Measurements from ENCODE around the gene RBM10. TPM values are rescaled to one million over a fixed set of nuclear protein-coding genes. Genes with fewer than 3 reads are reported as not detected.

The RBM10 gene
- total RNA-seq, 5 donors from 2014 or later (not counting 1 experiment from before 2014, with no cell fraction given), result 37.3 to 60.3 (median 55.8) TPM

GRCh38 chrX:47169726-47170515 is 24.9 kb downstream of the RBM10 start:
- no peaks in the 10 kb centered on the region for H3K4me1 ChIP-seq (ENCODE audit: control insufficient read depth in 1 of 2, extremely low read depth in 1 of 2, insufficient read depth in 2 of 2, low read length in 2 of 2)
- POLR2A ChIA-PET, result no interaction called here
- H3K4me3 Mint-ChIP-seq, result no peak overlapping the region
- no peak overlapping the region for H3K27ac Mint-ChIP-seq
- peaks cover 0 to 4% of the 10 kb centered on the region in 2 donors for H3K27me3 Mint-ChIP-seq
- H3K27ac ChIP-seq (ENCODE audit: low read length), result no peak overlapping the region
- H3K36me3 ChIP-seq (ENCODE audit: control insufficient read depth in 2 of 2, extremely low read depth in 1 of 2, insufficient read depth in 1 of 2, low read length in 1 of 2), result peaks cover 3 to 49% of the 10 kb centered on the region in 2 donors
- H3K9me3 ChIP-seq, result no peaks in the 10 kb centered on the region
- peaks cover 4% of the 10 kb centered on the region for H3K36me3 Mint-ChIP-seq
- peaks cover 0 to 2% (median 0%) of the 10 kb centered on the region in 3 donors for H3K4me1 Mint-ChIP-seq
- no peaks in the 10 kb centered on the region for H3K27me3 ChIP-seq (replicated peaks in 1 of 2; ENCODE audit: control insufficient read depth in 2 of 2, extremely low read depth in 1 of 2, insufficient read depth in 2 of 2, low read length in 1 of 2)
- 89% methylated on average over 7 of the region's 13 CpGs for WGBS (ENCODE audit: insufficient coverage)
- no peak for DNase-seq
- no peak overlapping the region for H3K4me3 ChIP-seq (ENCODE audit: control insufficient read depth in 1 of 2, extremely low read depth in 1 of 2, low read length in 1 of 2)
- ATAC-seq (replicated peaks in 1 of 4), result no peak
- CTCF ChIA-PET, result interaction anchor here in 1 of 2 donors (0.6 kb wide), 1 partner anchor 1649 kb away, joined by 3 read pairs; no protein-coding TSS in a partner anchor
- no peaks in the 10 kb centered on the region for H3K9me3 Mint-ChIP-seq

- ATAC-seq (replicated peaks in 1 of 4) (no peak), DNase-seq (no peak)
- POLR2A ChIA-PET, result no interaction called here
- H3K27ac ChIP-seq (ENCODE audit: low read length), result no peak overlapping the region
- no peaks in the 10 kb centered on the region for H3K27me3 ChIP-seq (replicated peaks in 1 of 2; ENCODE audit: control insufficient read depth in 2 of 2, extremely low read depth in 1 of 2, insufficient read depth in 2 of 2, low read length in 1 of 2)
- peaks cover 0 to 9% of the 10 kb centered on the region in 2 donors for H3K27me3 Mint-ChIP-seq
- H3K4me1 ChIP-seq (ENCODE audit: control insufficient read depth in 1 of 2, extremely low read depth in 1 of 2, insufficient read depth in 2 of 2, low read length in 2 of 2), result no peaks in the 10 kb centered on the region
- CTCF ChIA-PET, result interaction anchor here in 1 of 2 donors (0.6 kb wide), 1 partner anchor 355 kb away, joined by 3 read pairs; no protein-coding TSS in a partner anchor
- no peaks in the 10 kb centered on the region for H3K9me3 Mint-ChIP-seq
- no peaks in the 10 kb centered on the region for H3K9me3 ChIP-seq
- 98% methylated on average over 10 of the region's 34 CpGs for WGBS (ENCODE audit: insufficient coverage)
- no peak overlapping the region for H3K4me3 ChIP-seq (ENCODE audit: control insufficient read depth in 1 of 2, extremely low read depth in 1 of 2, low read length in 1 of 2)
- H3K27ac Mint-ChIP-seq, result no peak overlapping the region
- peaks cover 3% of the 10 kb centered on the region for H3K36me3 Mint-ChIP-seq
- peaks cover 3 to 60% of the 10 kb centered on the region in 2 donors for H3K36me3 ChIP-seq (ENCODE audit: control insufficient read depth in 2 of 2, extremely low read depth in 1 of 2, insufficient read depth in 1 of 2, low read length in 1 of 2)
- no peak overlapping the region for H3K4me3 Mint-ChIP-seq
- H3K4me1 Mint-ChIP-seq, result peaks cover 0 to 2% (median 0%) of the 10 kb centered on the region in 3 donors
Measured at GRCh38 chrX:47170861-47171692, 26.1 kb downstream of the RBM10 start.

GRCh38 chrX:47171996-47172395 is 27.0 kb downstream of the RBM10 start:
- H3K9me3 Mint-ChIP-seq, result no peaks in the 10 kb centered on the region
- Histone ChIP-seq H3K36me3 (ENCODE audit: control insufficient read depth in 2 of 2, extremely low read depth in 1 of 2, insufficient read depth in 1 of 2, low read length in 1 of 2) (peaks cover 5 to 69% of the 10 kb centered on the region in 2 donors), H3K9me3 (no peaks in the 10 kb centered on the region), H3K4me1 (ENCODE audit: control insufficient read depth in 1 of 2, extremely low read depth in 1 of 2, insufficient read depth in 2 of 2, low read length in 2 of 2) (no peaks in the 10 kb centered on the region), H3K4me3 (ENCODE audit: control insufficient read depth in 1 of 2, extremely low read depth in 1 of 2, low read length in 1 of 2) (no peak overlapping the region), H3K27ac (ENCODE audit: low read length) (no peak overlapping the region), H3K27me3 (replicated peaks in 1 of 2; ENCODE audit: control insufficient read depth in 2 of 2, extremely low read depth in 1 of 2, insufficient read depth in 2 of 2, low read length in 1 of 2) (no peaks in the 10 kb centered on the region)
- H3K27ac Mint-ChIP-seq, result no peak overlapping the region
- DNase-seq, result no peak
- H3K27me3 Mint-ChIP-seq, result peaks cover 0 to 16% of the 10 kb centered on the region in 2 donors
- H3K36me3 Mint-ChIP-seq, result peaks cover 9% of the 10 kb centered on the region
- peaks cover 0 to 2% (median 0%) of the 10 kb centered on the region in 3 donors for H3K4me1 Mint-ChIP-seq
- ChIA-PET POLR2A (no interaction called here), CTCF (no interaction called here)
- no peak for ATAC-seq (replicated peaks in 1 of 4)
- WGBS (ENCODE audit: insufficient coverage), result 100% methylated on average over 2 of the region's 2 CpGs
- H3K4me3 Mint-ChIP-seq, result no peak overlapping the region

GRCh38 chrX:47172549-47172948 is 27.5 kb downstream of the RBM10 start:
- POLR2A ChIA-PET, result no interaction called here

GRCh38 chrX:47172971-47173792 is 28.2 kb downstream of the RBM10 start:
- no peak for DNase-seq
- H3K27me3 Mint-ChIP-seq, result peaks cover 0 to 16% of the 10 kb centered on the region in 2 donors
- H3K4me1 Mint-ChIP-seq, result no peaks in the 10 kb centered on the region
- CTCF ChIA-PET, result interaction anchor here in 1 of 2 donors (0.6 kb wide), 1 partner anchor 490 kb away, joined by 3 read pairs; no protein-coding TSS in a partner anchor
- H3K27ac Mint-ChIP-seq, result no peak overlapping the region
- no peaks in the 10 kb centered on the region for H3K27me3 ChIP-seq (replicated peaks in 1 of 2; ENCODE audit: control insufficient read depth in 2 of 2, extremely low read depth in 1 of 2, insufficient read depth in 2 of 2, low read length in 1 of 2)
- H3K4me1 ChIP-seq (ENCODE audit: control insufficient read depth in 1 of 2, extremely low read depth in 1 of 2, insufficient read depth in 2 of 2, low read length in 2 of 2), result no peaks in the 10 kb centered on the region
- peaks cover 5 to 78% of the 10 kb centered on the region in 2 donors for H3K36me3 ChIP-seq (ENCODE audit: control insufficient read depth in 2 of 2, extremely low read depth in 1 of 2, insufficient read depth in 1 of 2, low read length in 1 of 2)
- no peaks in the 10 kb centered on the region for H3K9me3 ChIP-seq
- POLR2A ChIA-PET, result interaction anchor here in 1 of 2 donors (0.6 kb wide), 1 partner anchor 258 kb away, joined by 9 read pairs; no protein-coding TSS in a partner anchor
- WGBS (ENCODE audit: insufficient coverage), result 93% methylated on average over 3 of the region's 18 CpGs
- H3K4me3 Mint-ChIP-seq, result no peak overlapping the region
- no peaks in the 10 kb centered on the region for H3K9me3 Mint-ChIP-seq
- no peak overlapping the region for H3K4me3 ChIP-seq (ENCODE audit: control insufficient read depth in 1 of 2, extremely low read depth in 1 of 2, low read length in 1 of 2)
- ATAC-seq (replicated peaks in 1 of 4), result no peak
- H3K27ac ChIP-seq (ENCODE audit: low read length), result no peak overlapping the region
- peaks cover 13% of the 10 kb centered on the region for H3K36me3 Mint-ChIP-seq

More at GRCh38 chrX:47172549-47172948, 27.5 kb downstream of the RBM10 start:
- H3K36me3 Mint-ChIP-seq, result peaks cover 9% of the 10 kb centered on the region
- CTCF ChIA-PET, result no interaction called here
- H3K4me1 ChIP-seq (ENCODE audit: control insufficient read depth in 1 of 2, extremely low read depth in 1 of 2, insufficient read depth in 2 of 2, low read length in 2 of 2), result no peaks in the 10 kb centered on the region
- H3K27me3 Mint-ChIP-seq, result peaks cover 0 to 16% of the 10 kb centered on the region in 2 donors
- H3K27me3 ChIP-seq (replicated peaks in 1 of 2; ENCODE audit: control insufficient read depth in 2 of 2, extremely low read depth in 1 of 2, insufficient read depth in 2 of 2, low read length in 1 of 2), result no peaks in the 10 kb centered on the region
- ATAC-seq (replicated peaks in 1 of 4) (no peak), DNase-seq (no peak)
- no peaks in the 10 kb centered on the region for H3K9me3 ChIP-seq
- H3K4me1 Mint-ChIP-seq, result peaks cover 0 to 2% (median 0%) of the 10 kb centered on the region in 3 donors
- no peak overlapping the region for H3K27ac Mint-ChIP-seq
- no peak overlapping the region for H3K4me3 Mint-ChIP-seq
- H3K27ac ChIP-seq (ENCODE audit: low read length), result no peak overlapping the region
- H3K36me3 ChIP-seq (ENCODE audit: control insufficient read depth in 2 of 2, extremely low read depth in 1 of 2, insufficient read depth in 1 of 2, low read length in 1 of 2), result peaks cover 5 to 73% of the 10 kb centered on the region in 2 donors
- no peaks in the 10 kb centered on the region for H3K9me3 Mint-ChIP-seq
- 98% methylated on average over 5 of the region's 7 CpGs for WGBS (ENCODE audit: insufficient coverage)
- no peak overlapping the region for H3K4me3 ChIP-seq (ENCODE audit: control insufficient read depth in 1 of 2, extremely low read depth in 1 of 2, low read length in 1 of 2)

- POLR2A ChIA-PET, result no interaction called here
- H3K4me3 Mint-ChIP-seq, result no peak overlapping the region
- H3K4me1 ChIP-seq (ENCODE audit: control insufficient read depth in 1 of 2, extremely low read depth in 1 of 2, insufficient read depth in 2 of 2, low read length in 2 of 2), result no peaks in the 10 kb centered on the region
- peaks cover 2 to 87% of the 10 kb centered on the region in 2 donors for H3K36me3 ChIP-seq (ENCODE audit: control insufficient read depth in 2 of 2, extremely low read depth in 1 of 2, insufficient read depth in 1 of 2, low read length in 1 of 2)
- H3K27ac ChIP-seq (ENCODE audit: low read length), result no peak overlapping the region
- DNase-seq, result no peak
- no peaks in the 10 kb centered on the region for H3K27me3 ChIP-seq (replicated peaks in 1 of 2; ENCODE audit: control insufficient read depth in 2 of 2, extremely low read depth in 1 of 2, insufficient read depth in 2 of 2, low read length in 1 of 2)
- peaks cover 0 to 23% of the 10 kb centered on the region in 2 donors for H3K27me3 Mint-ChIP-seq
- H3K27ac Mint-ChIP-seq, result no peak overlapping the region
- WGBS (ENCODE audit: insufficient coverage), result 95% methylated on average over 4 of the region's 12 CpGs
- H3K4me3 ChIP-seq (ENCODE audit: control insufficient read depth in 1 of 2, extremely low read depth in 1 of 2, low read length in 1 of 2), result no peak overlapping the region
- peaks cover 17% of the 10 kb centered on the region for H3K36me3 Mint-ChIP-seq
- CTCF ChIA-PET, result no interaction called here
- no peak for ATAC-seq (replicated peaks in 1 of 4)
- H3K4me1 Mint-ChIP-seq, result no peaks in the 10 kb centered on the region
- H3K9me3 ChIP-seq, result no peaks in the 10 kb centered on the region
- no peaks in the 10 kb centered on the region for H3K9me3 Mint-ChIP-seq
Measured at GRCh38 chrX:47174376-47174775, 29.4 kb downstream of the RBM10 start.

All from T-cell (primary cell).